Measurements from ENCODE around the gene XRN1.
"Not testable (repeated sequence)": the region's sequence is repeated elsewhere in the genome, so short reads cannot be mapped to it uniquely, and the experiment has no call there.

XRN1 gene

GRCh38 chr3:142319094-142319493 lies 128.7 kb downstream of the XRN1 start:
- DNase-seq: no peak

- no peak for DNase-seq
These were observed 129.5 kb downstream of the XRN1 start for GRCh38 chr3:142318331-142318730.

- DNase-seq: not testable (repeated sequence)
These were observed 131.9 kb downstream of the XRN1 start for GRCh38 chr3:142315978-142316388.

GRCh38 chr3:142315083-142315482 lies 132.8 kb downstream of the XRN1 start:
- no peak for DNase-seq

- DNase-seq: no peak
These were observed 137.4 kb downstream of the XRN1 start for GRCh38 chr3:142310439-142310838.

GRCh38 chr3:142302847-142303246 lies 145.0 kb downstream of the XRN1 start:
- DNase-seq: not testable (repeated sequence)

GRCh38 chr3:142298626-142299025 lies 149.2 kb downstream of the XRN1 start:
- no peak for DNase-seq

- DNase-seq: no peak
These were observed 151.3 kb downstream of the XRN1 start for GRCh38 chr3:142296507-142296906.

- DNase-seq: no peak
These were observed 159.8 kb downstream of the XRN1 start for GRCh38 chr3:142287866-142288638.

- DNase-seq: no peak
These were observed 162.7 kb downstream of the XRN1 start for GRCh38 chr3:142285083-142285517.

GRCh38 chr3:142282503-142282902 lies 165.3 kb downstream of the XRN1 start:
- no peak for DNase-seq

- no peak for DNase-seq
These were observed 166.4 kb downstream of the XRN1 start for GRCh38 chr3:142281474-142281873.

- no peak for DNase-seq
These were observed 167.8 kb downstream of the XRN1 start for GRCh38 chr3:142279965-142280590.

GRCh38 chr3:142278451-142278850 lies 169.4 kb downstream of the XRN1 start:
- DNase-seq: no peak

GRCh38 chr3:142276781-142277180 lies 171.1 kb downstream of the XRN1 start:
- no peak for DNase-seq

- no peak for DNase-seq
These were observed 172.0 kb downstream of the XRN1 start for GRCh38 chr3:142275856-142276255.

GRCh38 chr3:142274908-142275307 lies 172.9 kb downstream of the XRN1 start:
- no peak for DNase-seq

- DNase-seq: no peak
These were observed 174.3 kb downstream of the XRN1 start for GRCh38 chr3:142273501-142273900.

GRCh38 chr3:142272200-142272891 lies 175.5 kb downstream of the XRN1 start:
- DNase-seq: no peak

- no peak for DNase-seq
These were observed 177.4 kb downstream of the XRN1 start for GRCh38 chr3:142270407-142270806.

GRCh38 chr3:142269767-142270166 lies 178.1 kb downstream of the XRN1 start:
- no peak for DNase-seq

- DNase-seq: no peak
These were observed 179.4 kb downstream of the XRN1 start for GRCh38 chr3:142268426-142268825.

- DNase-seq: no peak
These were observed 180.6 kb downstream of the XRN1 start for GRCh38 chr3:142267269-142267668.

GRCh38 chr3:142263112-142263511 lies 184.7 kb downstream of the XRN1 start:
- DNase-seq: no peak
